ENCODE data around the gene ZNF385C. TPM values are rescaled to one million over a fixed set of nuclear protein-coding genes. Genes with fewer than 3 reads are reported as not detected.

The ZNF385C gene
- total RNA-seq, 1 experiment from 2014 or later: 1.1 TPM

- Histone ChIP-seq H2AFZ (ENCODE audit: low read depth, low read length, poor library complexity, severe bottlenecking) (peak overlapping the region; percentile 60), H3K4me3 (replicated peaks in 1 of 2; ENCODE audit: low read depth in 1 of 2, low read length in 2 of 2) (peak overlapping the region; percentile 63 to 76), H3K4me2 (ENCODE audit: low read length) (peak overlapping the region; percentile 94), H4K20me1 (ENCODE audit: insufficient read depth) (no peaks in the 10 kb centered on the region), H3K27ac (ENCODE audit: low read depth, low read length) (no peak overlapping the region), H3K9me3 (ENCODE audit: control insufficient read depth in 1 of 2, insufficient read depth in 1 of 2, low read depth in 1 of 2, low read length in 2 of 2) (no peaks in the 10 kb centered on the region), H3K9ac (ENCODE audit: low read length) (peak overlapping the region; percentile 51), H3K36me3 (ENCODE audit: control insufficient read depth in 1 of 2, insufficient read depth in 2 of 2, low read length in 2 of 2) (no peaks in the 10 kb centered on the region), H3K4me1 (ENCODE audit: control insufficient read depth in 1 of 2, insufficient read depth in 2 of 2, low read length in 2 of 2) (peaks cover 17 to 35% of the 10 kb centered on the region in 2 experiments), H3K27me3 (ENCODE audit: insufficient read depth, low read length) (peaks cover 11% of the 10 kb centered on the region; the same call in 1 of the 2 replicates), H3K9me2 (ENCODE audit: insufficient read depth) (no peaks in the 10 kb centered on the region), H3K79me2 (ENCODE audit: insufficient read depth, low read length) (no peaks in the 10 kb centered on the region)
- intact Hi-C loops (cut with micrococcal nuclease): no loop called here
- DNase-seq (ENCODE audit: low read depth, low spot score) (no peak), ATAC-seq (no peak)
- CTCF ChIA-PET: interaction anchor here (1.2 kb wide), 1 partner anchor 15 kb away, joined by 3 read pairs; no protein-coding TSS in a partner anchor
- no TSS peak for BruUV-seq (replicated peaks)
- RAD21 ChIA-PET (ENCODE audit: low non-redundant PET in 1 of 2, low total read pairs in 2 of 2, uncharacterized antibody in 2 of 2, unreplicated experiment in 2 of 2): no interaction called here
- TF ChIP-seq ZNF274 (IDR thresholded peaks at IDR 0.05; ENCODE audit: low read depth, low read length) (no peak), FOSL1 (IDR thresholded peaks at IDR 0.05; ENCODE audit: low read depth) (no peak), JUND (IDR thresholded peaks at IDR 0.05) (no peak), TCF7L2 (IDR thresholded peaks at IDR 0.05; ENCODE audit: borderline replicate concordance, extremely low read depth, insufficient read depth, insufficient read length) (no peak), RAD21 (IDR thresholded peaks at IDR 0.05; ENCODE audit: low read depth) (no peak), POLR2AphosphoS5 (IDR thresholded peaks at IDR 0.05; ENCODE audit: low read depth, low read length) (no peak), CEBPB (IDR thresholded peaks at IDR 0.05; ENCODE audit: low read depth) (no peak), CTCF (IDR thresholded peaks at IDR 0.05 in 2 of 3, conservative IDR thresholded peaks at IDR 0.05 in 1 of 3; ENCODE audit: borderline replicate concordance in 1 of 3, insufficient read depth in 1 of 3, low read depth in 2 of 3, low read length in 2 of 3) (no peak), SP1 (IDR thresholded peaks at IDR 0.05; ENCODE audit: low read depth) (no peak)
- POLR2A ChIA-PET: interaction anchor here (0.9 kb wide), 1 partner anchor 31 kb away, joined by 3 read pairs; the partner anchor contains the start of gene NKIRAS2
Measured at GRCh38 chr17:42051013-42051400, 47.3 kb downstream of the ZNF385C start.
